ENCODE measurements around the gene SMC2. TPM values are rescaled to one million over a fixed set of nuclear protein-coding genes. Genes with fewer than 3 reads are reported as not detected.

Gene SMC2
- total RNA-seq, 1 donor from 2014 or later = 7.8 TPM

DNA sequence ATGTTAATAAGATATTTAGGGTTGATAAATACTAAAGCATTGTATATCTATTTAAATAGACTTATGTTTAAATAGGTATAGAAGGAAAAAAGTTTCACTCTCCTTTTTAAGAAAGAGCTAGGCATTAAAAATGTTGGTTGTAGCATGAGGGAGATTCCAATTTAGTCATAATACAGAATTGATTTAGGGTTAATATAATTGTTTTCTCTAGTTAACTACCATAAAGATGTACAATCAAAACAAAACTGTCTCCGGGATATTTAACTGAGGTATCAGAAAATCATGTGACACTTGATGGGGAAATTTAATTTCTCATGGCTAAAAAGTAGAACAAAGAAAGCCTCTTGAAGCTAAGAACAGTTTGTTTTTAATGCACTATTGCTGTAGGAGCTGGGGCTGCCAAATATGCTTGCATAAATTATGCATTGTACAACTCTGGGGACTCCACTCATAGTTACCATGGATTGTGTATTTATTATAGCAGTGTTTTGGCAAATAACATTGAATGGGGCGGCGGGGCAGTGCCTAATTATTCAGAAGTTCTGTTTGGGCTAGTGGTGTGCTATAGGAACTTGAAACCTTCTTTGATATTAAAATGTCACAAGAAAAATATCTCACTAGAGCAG, 44.2 kb downstream of the SMC2 start:
- TF ChIP-seq, protein P1, sequence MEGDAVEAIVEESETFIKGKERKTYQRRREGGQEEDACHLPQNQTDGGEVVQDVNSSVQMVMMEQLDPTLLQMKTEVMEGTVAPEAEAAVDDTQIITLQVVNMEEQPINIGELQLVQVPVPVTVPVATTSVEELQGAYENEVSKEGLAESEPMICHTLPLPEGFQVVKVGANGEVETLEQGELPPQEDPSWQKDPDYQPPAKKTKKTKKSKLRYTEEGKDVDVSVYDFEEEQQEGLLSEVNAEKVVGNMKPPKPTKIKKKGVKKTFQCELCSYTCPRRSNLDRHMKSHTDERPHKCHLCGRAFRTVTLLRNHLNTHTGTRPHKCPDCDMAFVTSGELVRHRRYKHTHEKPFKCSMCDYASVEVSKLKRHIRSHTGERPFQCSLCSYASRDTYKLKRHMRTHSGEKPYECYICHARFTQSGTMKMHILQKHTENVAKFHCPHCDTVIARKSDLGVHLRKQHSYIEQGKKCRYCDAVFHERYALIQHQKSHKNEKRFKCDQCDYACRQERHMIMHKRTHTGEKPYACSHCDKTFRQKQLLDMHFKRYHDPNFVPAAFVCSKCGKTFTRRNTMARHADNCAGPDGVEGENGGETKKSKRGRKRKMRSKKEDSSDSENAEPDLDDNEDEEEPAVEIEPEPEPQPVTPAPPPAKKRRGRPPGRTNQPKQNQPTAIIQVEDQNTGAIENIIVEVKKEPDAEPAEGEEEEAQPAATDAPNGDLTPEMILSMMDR (IDR thresholded peaks at IDR 0.05) = no peak
- no peak for ATAC-seq
- no peaks in the 10 kb centered on the region for H3K9me3 ChIP-seq

DNA sequence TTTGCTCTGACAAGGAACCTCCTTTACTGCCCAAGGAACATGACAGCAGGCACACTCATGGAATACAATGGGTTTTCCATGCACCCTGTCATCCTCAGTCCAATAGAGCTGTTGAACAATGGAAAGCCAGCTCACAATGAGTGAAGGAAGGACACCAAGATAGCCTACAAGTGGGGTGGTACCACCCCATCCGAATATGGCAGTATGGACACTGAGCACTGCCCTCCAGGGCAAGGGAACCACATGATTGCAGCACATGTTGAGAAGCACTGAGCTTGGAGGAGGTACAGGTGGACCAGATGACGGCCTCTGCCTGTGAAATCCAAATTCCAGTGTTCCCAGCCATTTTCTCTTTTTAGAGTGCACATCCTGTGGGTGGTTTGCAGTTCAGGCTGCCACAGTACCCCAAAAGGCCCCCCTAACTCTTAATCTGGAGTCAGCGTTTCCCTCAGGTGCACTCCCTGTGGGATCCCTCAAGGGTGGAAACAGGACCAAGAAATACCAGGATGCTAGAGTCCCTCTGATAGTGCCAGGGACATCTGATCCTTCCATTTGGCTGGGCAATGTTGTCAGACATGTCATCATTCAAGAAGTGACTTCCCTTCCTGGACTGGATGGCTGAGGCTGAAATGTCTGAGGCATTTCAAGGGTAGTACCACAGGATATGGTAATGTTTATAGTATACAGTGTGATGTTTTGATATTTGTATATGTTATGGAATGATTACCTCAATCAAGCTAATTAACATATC, 48.9 kb downstream of the SMC2 start:
- peaks cover 10% of the 10 kb centered on the region for H3K36me3 ChIP-seq
- intact Hi-C loops (cut with DNase I) = no loop called here

More for the DNA sequence above, 44.2 kb downstream of the SMC2 start:
- H3K36me3 ChIP-seq = peaks cover 20% of the 10 kb centered on the region
- no peak overlapping the region for H3K4me3 ChIP-seq
- no peak for DNase-seq
- H3K27me3 ChIP-seq = no peaks in the 10 kb centered on the region
- H3K27ac ChIP-seq = no peak overlapping the region
- intact Hi-C loops (cut with DNase I) = no loop called here
- H3K4me1 ChIP-seq = no peaks in the 10 kb centered on the region

DNA sequence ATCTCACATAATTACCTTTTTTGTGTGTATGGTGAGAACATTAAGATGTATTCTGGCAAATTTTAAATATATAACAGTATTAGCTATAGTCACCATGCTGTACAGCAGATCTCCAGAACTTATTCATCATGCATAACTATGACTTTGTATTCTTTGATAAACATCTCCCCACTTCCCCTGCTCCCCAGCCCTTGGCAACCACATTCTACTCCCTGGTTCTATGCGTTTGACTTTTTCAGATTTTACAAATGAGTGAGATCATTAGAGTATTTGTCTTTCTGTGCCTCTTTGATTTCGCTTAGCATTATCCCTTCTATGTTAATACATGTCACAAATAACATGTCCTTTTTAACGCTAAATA, 49.4 kb downstream of the SMC2 start:
- H3K4me1 ChIP-seq = no peaks in the 10 kb centered on the region
- H3K36me3 ChIP-seq = peaks cover 10% of the 10 kb centered on the region
- H3K4me3 ChIP-seq = no peak overlapping the region
- no peak for ATAC-seq
- H3K27me3 ChIP-seq = no peaks in the 10 kb centered on the region
- TF ChIP-seq, protein P1 (IDR thresholded peaks at IDR 0.05) = no peak
- H3K27ac ChIP-seq = no peak overlapping the region
- no peaks in the 10 kb centered on the region for H3K9me3 ChIP-seq
- DNase-seq = no peak
- intact Hi-C loops (cut with DNase I) = no loop called here

More for the DNA sequence above, 48.9 kb downstream of the SMC2 start:
- Histone ChIP-seq H3K4me3 (no peak overlapping the region), H3K27me3 (no peaks in the 10 kb centered on the region), H3K9me3 (no peaks in the 10 kb centered on the region), H3K4me1 (no peaks in the 10 kb centered on the region), H3K27ac (no peak overlapping the region)
- TF ChIP-seq, protein P1 (IDR thresholded peaks at IDR 0.05) = no peak
- no peak for DNase-seq
- no peak for ATAC-seq

DNA sequence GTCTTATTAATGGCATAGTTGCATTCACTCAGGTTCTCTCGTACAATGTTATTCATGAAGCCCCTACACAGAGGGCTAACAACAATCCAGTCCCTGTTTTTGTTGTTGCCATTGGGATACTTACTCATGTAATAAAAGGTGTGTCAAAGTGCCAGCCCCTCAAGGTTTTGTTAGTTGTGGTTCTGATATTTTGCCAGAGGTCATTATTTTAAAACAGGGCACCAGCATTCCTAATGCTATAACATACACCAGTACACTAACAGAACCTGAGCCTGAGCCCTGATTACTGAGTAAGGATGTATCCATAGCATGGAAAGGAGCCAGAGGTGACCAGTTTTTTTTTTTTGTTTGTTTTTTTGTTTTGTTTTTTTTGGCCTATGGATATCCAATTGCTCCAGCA, 50.2 kb downstream of the SMC2 start:
- DNase-seq = no peak
- Histone ChIP-seq H3K4me1 (no peaks in the 10 kb centered on the region), H3K27ac (no peak overlapping the region), H3K4me3 (no peak overlapping the region), H3K27me3 (no peaks in the 10 kb centered on the region), H3K9me3 (no peaks in the 10 kb centered on the region), H3K36me3 (peaks cover 6% of the 10 kb centered on the region)
- ATAC-seq = no peak
- TF ChIP-seq, protein P1 (IDR thresholded peaks at IDR 0.05) = no peak
- intact Hi-C loops (cut with DNase I) = no loop called here

DNA sequence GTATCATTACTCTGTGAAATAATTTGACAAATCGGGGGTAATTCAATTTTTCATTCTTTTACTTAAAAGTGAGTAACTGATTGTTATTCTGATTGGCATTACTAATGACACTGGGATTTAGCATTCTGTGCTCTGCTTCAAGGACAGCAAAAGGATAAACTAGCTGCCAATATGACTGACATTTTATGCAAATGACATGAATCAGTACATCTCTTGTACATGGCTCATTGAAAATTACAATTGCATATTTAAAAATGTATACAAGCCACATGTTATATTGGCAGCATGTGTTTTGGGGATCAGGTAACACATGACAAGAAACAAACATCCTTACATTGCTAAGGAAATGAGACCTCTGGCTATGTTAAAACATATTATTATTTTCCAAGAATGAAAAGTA, 79.0 kb downstream of the SMC2 start:
- H3K4me3 ChIP-seq = no peak overlapping the region
- peaks cover 3% of the 10 kb centered on the region for H3K9me3 ChIP-seq
- ATAC-seq = no peak
- H3K4me1 ChIP-seq = no peaks in the 10 kb centered on the region
- no peak for DNase-seq
- intact Hi-C loops (cut with DNase I) = no loop called here
- H3K36me3 ChIP-seq = no peaks in the 10 kb centered on the region
- H3K27me3 ChIP-seq = no peaks in the 10 kb centered on the region
- TF ChIP-seq, protein P1 (IDR thresholded peaks at IDR 0.05) = no peak
- H3K27ac ChIP-seq = no peak overlapping the region

Data from upper lobe of right lung (tissue), 1 donor.